Measurements from ENCODE around the gene ZC2HC1C. TPM values are rescaled to one million over a fixed set of nuclear protein-coding genes. Genes with fewer than 3 reads are reported as not detected.

The ZC2HC1C gene
- total RNA-seq, 4 donors from 2014 or later: 0.32 to 5.9 (median 1.2) TPM

DNA sequence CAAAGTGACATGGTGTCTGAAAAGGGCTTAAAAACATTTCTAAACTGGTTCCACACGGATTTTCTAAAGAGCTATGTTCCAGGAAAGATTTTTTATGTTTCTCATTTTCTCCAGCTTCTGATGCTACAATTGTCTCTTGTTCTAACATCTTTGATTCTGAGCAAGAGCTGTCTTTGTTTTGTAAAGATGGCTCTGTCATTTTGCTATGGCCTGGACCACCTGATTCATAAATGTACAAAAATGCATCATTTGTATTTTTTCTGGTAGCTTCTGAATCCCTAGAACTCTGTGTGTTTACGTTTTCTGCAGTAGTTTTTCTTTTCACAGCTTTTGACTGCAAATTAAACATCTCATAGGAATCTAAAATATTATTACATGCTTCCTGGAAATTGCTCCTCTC is 21.3 kb upstream of the ZC2HC1C start:
- Histone ChIP-seq H3K9me3 (no peaks in the 10 kb centered on the region), H3K27me3 (no peaks in the 10 kb centered on the region), H3K4me3 (no peak overlapping the region), H3K27ac (peak overlapping the region; percentile 86), H3K36me3 (no peaks in the 10 kb centered on the region), H3K4me1 (peaks cover 42% of the 10 kb centered on the region)
- 75% methylated on average over 2 of the region's 2 CpGs for WGBS
- DNase-seq (ENCODE audit: low spot score in 2 of 2): no peak
- TF ChIP-seq POLR2AphosphoS5 (IDR thresholded peaks at IDR 0.05): no peak
- no peak for TF ChIP-seq EP300 (IDR thresholded peaks at IDR 0.05)
- TF ChIP-seq POLR2A (IDR thresholded peaks at IDR 0.05): no peak
- TF ChIP-seq, protein P1, sequence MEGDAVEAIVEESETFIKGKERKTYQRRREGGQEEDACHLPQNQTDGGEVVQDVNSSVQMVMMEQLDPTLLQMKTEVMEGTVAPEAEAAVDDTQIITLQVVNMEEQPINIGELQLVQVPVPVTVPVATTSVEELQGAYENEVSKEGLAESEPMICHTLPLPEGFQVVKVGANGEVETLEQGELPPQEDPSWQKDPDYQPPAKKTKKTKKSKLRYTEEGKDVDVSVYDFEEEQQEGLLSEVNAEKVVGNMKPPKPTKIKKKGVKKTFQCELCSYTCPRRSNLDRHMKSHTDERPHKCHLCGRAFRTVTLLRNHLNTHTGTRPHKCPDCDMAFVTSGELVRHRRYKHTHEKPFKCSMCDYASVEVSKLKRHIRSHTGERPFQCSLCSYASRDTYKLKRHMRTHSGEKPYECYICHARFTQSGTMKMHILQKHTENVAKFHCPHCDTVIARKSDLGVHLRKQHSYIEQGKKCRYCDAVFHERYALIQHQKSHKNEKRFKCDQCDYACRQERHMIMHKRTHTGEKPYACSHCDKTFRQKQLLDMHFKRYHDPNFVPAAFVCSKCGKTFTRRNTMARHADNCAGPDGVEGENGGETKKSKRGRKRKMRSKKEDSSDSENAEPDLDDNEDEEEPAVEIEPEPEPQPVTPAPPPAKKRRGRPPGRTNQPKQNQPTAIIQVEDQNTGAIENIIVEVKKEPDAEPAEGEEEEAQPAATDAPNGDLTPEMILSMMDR (IDR thresholded peaks at IDR 0.05): no peak

- Histone ChIP-seq H3K9me3 (no peaks in the 10 kb centered on the region), H3K4me3 (no peak overlapping the region), H3K27ac (peak overlapping the region; percentile 86), H3K27me3 (no peaks in the 10 kb centered on the region), H3K36me3 (no peaks in the 10 kb centered on the region), H3K4me1 (peaks cover 49% of the 10 kb centered on the region)
- no peak for DNase-seq (ENCODE audit: low spot score in 2 of 2)
- WGBS: 45% methylated on average over 5 of the region's 5 CpGs
- TF ChIP-seq POLR2AphosphoS5 (IDR thresholded peaks at IDR 0.05): no peak
- TF ChIP-seq, protein P1 (IDR thresholded peaks at IDR 0.05): no peak
- TF ChIP-seq POLR2A (IDR thresholded peaks at IDR 0.05): no peak
- no peak for TF ChIP-seq EP300 (IDR thresholded peaks at IDR 0.05)
Observed at GRCh38 chr14:75049136-75049535, 20.3 kb upstream of the ZC2HC1C start.

- Histone ChIP-seq H3K9me3 (no peaks in the 10 kb centered on the region), H3K27me3 (no peaks in the 10 kb centered on the region), H3K36me3 (no peaks in the 10 kb centered on the region), H3K27ac (peak overlapping the region; percentile 95), H3K4me3 (no peak overlapping the region), H3K4me1 (peaks cover 49% of the 10 kb centered on the region)
- WGBS: 67% methylated on average over 3 of the region's 3 CpGs
- DNase-seq (ENCODE audit: low spot score in 2 of 2): no peak
- TF ChIP-seq POLR2AphosphoS5 (IDR thresholded peaks at IDR 0.05) (peak in 1 of 3 donors; percentile 82), POLR2A (IDR thresholded peaks at IDR 0.05) (no peak)
Observed at GRCh38 chr14:75049731-75050201, 19.7 kb upstream of the ZC2HC1C start.

DNA sequence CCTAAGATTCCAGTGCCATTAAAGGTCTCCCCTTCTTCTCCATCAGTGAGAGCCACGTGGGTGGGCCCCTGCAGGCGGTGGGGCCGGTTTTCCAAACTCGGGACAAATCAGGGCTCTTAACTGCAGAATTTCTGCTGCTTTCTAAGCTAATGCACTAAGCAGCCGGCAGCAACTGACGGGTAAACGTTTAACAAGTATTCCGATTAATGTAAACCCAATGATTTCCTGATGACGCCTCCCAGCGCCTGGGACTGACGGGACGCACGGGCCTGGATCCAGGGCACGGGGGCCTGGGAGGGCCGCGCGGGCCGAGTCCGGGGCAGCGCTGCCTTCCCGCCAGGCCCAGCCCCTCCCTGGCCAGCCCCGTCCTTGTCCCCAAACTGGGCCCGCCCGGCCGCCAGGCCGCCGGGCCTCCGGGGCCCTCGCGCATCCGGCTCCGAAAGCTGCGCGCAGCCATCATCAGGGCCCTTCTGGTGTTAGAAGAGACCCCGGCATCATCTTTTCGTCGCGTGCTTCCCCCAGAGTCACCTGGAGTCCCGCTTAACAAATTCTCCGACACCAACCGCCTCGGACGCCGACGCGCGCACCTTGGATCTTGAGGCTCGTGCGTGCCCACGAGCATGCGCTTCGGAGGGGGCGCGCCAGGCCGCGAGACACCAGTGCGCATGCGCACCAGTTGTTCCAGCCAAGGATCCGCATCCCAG is 18.4 kb upstream of the ZC2HC1C start, which contains the start of gene MLH3:
TSS of gene MLH3 (minus strand) at position 616 of the 704 bp plus-strand sequence. CDS start 1,812 bp downstream, outside the sequence.
- Histone ChIP-seq H3K9me3 (no peaks in the 10 kb centered on the region), H3K27ac (peak within 1 kb of the TSS; percentile 95), H3K4me3 (peak within 1 kb of the TSS; percentile 71), H3K27me3 (no peaks in the 10 kb centered on the region), H3K36me3 (no peaks in the 10 kb centered on the region), H3K4me1 (peaks cover 49% of the 10 kb centered on the region)
- peak in 1 of 2 donors; percentile 81 for DNase-seq (ENCODE audit: low spot score in 2 of 2)
- TF ChIP-seq POLR2AphosphoS5 (IDR thresholded peaks at IDR 0.05) (peak; percentile 4 to 25 (median 9)), POLR2A (IDR thresholded peaks at IDR 0.05) (peak in 1 of 2 donors; percentile 59)
- TF ChIP-seq, protein P1 (IDR thresholded peaks at IDR 0.05): no peak
- WGBS: 1% methylated on average over 54 of the region's 59 CpGs

GRCh38 chr14:75051556-75051899 is 17.9 kb upstream of the ZC2HC1C start:
- WGBS: 32% methylated on average over 5 of the region's 5 CpGs
- no peaks in the 10 kb centered on the region for H3K9me3 ChIP-seq

More at GRCh38 chr14:75051556-75051899, 17.9 kb upstream of the ZC2HC1C start:
- TF ChIP-seq POLR2AphosphoS5 (IDR thresholded peaks at IDR 0.05): no peak
- no peak for TF ChIP-seq EP300 (IDR thresholded peaks at IDR 0.05)
- TF ChIP-seq, protein P1 (IDR thresholded peaks at IDR 0.05): no peak
- TF ChIP-seq POLR2A (IDR thresholded peaks at IDR 0.05): no peak
- Histone ChIP-seq H3K27me3 (no peaks in the 10 kb centered on the region), H3K36me3 (no peaks in the 10 kb centered on the region), H3K4me3 (peak overlapping the region; percentile 71), H3K27ac (peak overlapping the region; percentile 95), H3K4me1 (peaks cover 49% of the 10 kb centered on the region)
- DNase-seq (ENCODE audit: low spot score in 2 of 2): no peak
